Ammon's horn (tissue), 1 donor: ENCODE measurements around the gene MAP7D2.

Source experiments
- DNase-seq: peaks from one replicate; pipeline ENCODE4 v3.0.0-alpha.2; 2016; ENCODE audit warnings: low spot score

Gene MAP7D2

GRCh38 chrX:19968276-19968675, 148.4 kb downstream of the MAP7D2 start:
- DNase-seq, result peak; percentile 8

GRCh38 chrX:19966056-19966455, 150.7 kb downstream of the MAP7D2 start:
- no peak for DNase-seq

- DNase-seq, result no peak
Measured at GRCh38 chrX:19964017-19964710, 152.5 kb downstream of the MAP7D2 start.

- DNase-seq, result no peak
Measured at GRCh38 chrX:19960913-19961312, 155.8 kb downstream of the MAP7D2 start.

GRCh38 chrX:19958552-19959486, 157.9 kb downstream of the MAP7D2 start:
- DNase-seq, result no peak

GRCh38 chrX:19956923-19957322, 159.8 kb downstream of the MAP7D2 start:
- peak; percentile 4 for DNase-seq
